Calu3 (cell line): ENCODE measurements around the gene BRD3. TPM values are rescaled to one million over a fixed set of nuclear protein-coding genes. Genes with fewer than 3 reads are reported as not detected.

Experiments used
- BruUV-seq: library from RNA; stranded (reverse); fragments of 400-500 nt; replicated peaks from 2 replicates; lab custom pipeline; 2021; lab: Mats Ljungman, UMichigan
- CTCF ChIA-PET: fragments of 300-600 bp; sonication (Branson Sonifier 250); formaldehyde crosslinking; loops from one replicate; lab custom pipeline; 2022; ENCODE audit warnings: antibody characterized with exemption; lab: Charles Lee
- DNase-seq: peaks from one replicate; pipeline ENCODE4 v3.0.0; 2022
- H3K27ac Mint-ChIP-seq: one replicate; pipeline ENCODE4 v1.8.0; 2022; ENCODE audit warnings: mixed read lengths; ENCODE audit not compliant: unreplicated experiment
- H3K27me3 Mint-ChIP-seq: one replicate; pipeline ENCODE4 v1.8.0; 2022; ENCODE audit warnings: mixed read lengths; ENCODE audit not compliant: unreplicated experiment
- H3K36me3 Mint-ChIP-seq: one replicate; pipeline ENCODE4 v1.8.0; 2022; ENCODE audit warnings: mild to moderate bottlenecking, moderate library complexity, mixed read lengths; ENCODE audit not compliant: insufficient read depth, unreplicated experiment
- H3K4me1 Mint-ChIP-seq: one replicate; pipeline ENCODE4 v1.8.0; 2022; ENCODE audit warnings: mild to moderate bottlenecking, low read depth, mixed read lengths; ENCODE audit not compliant: unreplicated experiment
- H3K4me3 Mint-ChIP-seq: one replicate; pipeline ENCODE4 v1.8.0; 2022; ENCODE audit warnings: mild to moderate bottlenecking, low read depth, moderate library complexity, mixed read lengths; ENCODE audit not compliant: unreplicated experiment
- H3K9me3 Mint-ChIP-seq: one replicate; pipeline ENCODE4 v1.8.0; 2022; ENCODE audit warnings: low read depth, mixed read lengths; ENCODE audit not compliant: unreplicated experiment
- CTCF ChIP-seq: fragments of 200-600 bp; IDR thresholded peaks from one replicate; pipeline ENCODE4 v1.8.0; 2022; ENCODE audit warnings: antibody characterized with exemption; ENCODE audit not compliant: unreplicated experiment
- intact Hi-C: fragments of 100-400 bp; cut with micrococcal nuclease; formaldehyde crosslinking; loops from one replicate; pipeline ENCODE4 v1.10.0; 2022; ENCODE audit not compliant: unreplicated experiment
- total RNA-seq: library from RNA; stranded (reverse); gene quantifications from 2 replicates; pipeline ENCODE4 v1.2.3, GENCODE V29; 2022

Gene BRD3
- total RNA-seq, 1 experiment from 2014 or later: 30.8 TPM

- Mint-ChIP-seq H3K4me3 (no peak overlapping the region), H3K27me3 (no peaks in the 10 kb centered on the region), H3K36me3 (peaks cover 37% of the 10 kb centered on the region), H3K9me3 (no peaks in the 10 kb centered on the region), H3K4me1 (no peaks in the 10 kb centered on the region), H3K27ac (no peak overlapping the region)
- TF ChIP-seq CTCF: no peak
- no TSS peak for BruUV-seq
- CTCF ChIA-PET: no interaction called here
- intact Hi-C loops: no loop called here
- no peak for DNase-seq
Measured at GRCh38 chr9:134039386-134040175, 28.2 kb downstream of the BRD3 start.

- CTCF ChIA-PET: interaction anchor here (0.6 kb wide), 1 partner anchor 127 kb away, joined by 3 read pairs; no protein-coding TSS in a partner anchor
- TF ChIP-seq CTCF: no peak
- H3K9me3 Mint-ChIP-seq: no peaks in the 10 kb centered on the region
- BruUV-seq: no TSS peak
- intact Hi-C loops: no loop called here
- H3K4me1 Mint-ChIP-seq: no peaks in the 10 kb centered on the region
- no peak overlapping the region for H3K4me3 Mint-ChIP-seq
- H3K27ac Mint-ChIP-seq: no peak overlapping the region
- H3K36me3 Mint-ChIP-seq: peaks cover 47% of the 10 kb centered on the region
- H3K27me3 Mint-ChIP-seq: no peaks in the 10 kb centered on the region
- no peak for DNase-seq
Measured at GRCh38 chr9:134037641-134038040, 30.2 kb downstream of the BRD3 start.

GRCh38 chr9:134036130-134036529 is 31.7 kb downstream of the BRD3 start:
- Mint-ChIP-seq H3K4me1 (no peaks in the 10 kb centered on the region), H3K27ac (no peak overlapping the region), H3K27me3 (no peaks in the 10 kb centered on the region), H3K4me3 (no peak overlapping the region), H3K9me3 (no peaks in the 10 kb centered on the region), H3K36me3 (peaks cover 44% of the 10 kb centered on the region)
- no peak for DNase-seq
- CTCF ChIA-PET: no interaction called here
- intact Hi-C loops: no loop called here
- TF ChIP-seq CTCF: no peak
- no TSS peak for BruUV-seq

GRCh38 chr9:134035041-134036039 is 32.5 kb downstream of the BRD3 start:
- Mint-ChIP-seq H3K9me3 (no peaks in the 10 kb centered on the region), H3K27me3 (no peaks in the 10 kb centered on the region)
- CTCF ChIA-PET: no interaction called here

More at GRCh38 chr9:134035041-134036039, 32.5 kb downstream of the BRD3 start:
- TF ChIP-seq CTCF: no peak
- BruUV-seq: no TSS peak
- no peak for DNase-seq
- no peaks in the 10 kb centered on the region for H3K4me1 Mint-ChIP-seq
- intact Hi-C loops: no loop called here
- H3K36me3 Mint-ChIP-seq: peaks cover 39% of the 10 kb centered on the region
- no peak overlapping the region for H3K27ac Mint-ChIP-seq
- no peak overlapping the region for H3K4me3 Mint-ChIP-seq
